SU-DHL-6 (cell line): ENCODE measurements around the gene NT5DC3.

Source experiments
- H2AFZ ChIP-seq: fragments of 200-600 bp; sonication (generic); 2 replicates; pipeline ENCODE4 v1.6.1; 2014; ENCODE audit warnings: low read depth, mild to moderate bottlenecking, moderate library complexity, mixed read lengths, antibody characterized with exemption, low read length; ENCODE audit not compliant: severe bottlenecking
- H3F3A ChIP-seq: fragments of 200-600 bp; shearing (Covaris generic); 2 replicates; pipeline ENCODE4 v1.6.0; 2016; ENCODE audit warnings: antibody characterized with exemption, mild to moderate bottlenecking; ENCODE audit not compliant: insufficient read depth
- H3K27ac ChIP-seq: fragments of 200-600 bp; sonication (generic); 2 replicates; pipeline ENCODE4 v1.5.1; 2016; ENCODE audit warnings: low read depth, mild to moderate bottlenecking, low read length, moderate library complexity, mixed read lengths
- H3K27me3 ChIP-seq: fragments of 200-600 bp; sonication (generic), shearing (Covaris generic); 2 replicates; pipeline ENCODE4 v1.6.0; 2014; ENCODE audit warnings: mild to moderate bottlenecking, low read length
- H3K36me3 ChIP-seq: fragments of 200-600 bp; sonication (generic); 2 replicates; pipeline ENCODE4 v1.6.1; 2014; ENCODE audit warnings: mild to moderate bottlenecking, low read length, mixed read lengths
- H3K4me2 ChIP-seq: fragments of 300-600, 200-600 bp; shearing (Covaris generic), sonication (generic); 2 replicates; pipeline ENCODE4 v1.6.0; 2014; ENCODE audit warnings: low read length, low read depth, mild to moderate bottlenecking; ENCODE audit not compliant: poor library complexity, severe bottlenecking
- H3K4me3 ChIP-seq: fragments of 200-600 bp; sonication (generic); 2 replicates; pipeline ENCODE4 v1.5.1; 2014; ENCODE audit warnings: antibody characterized with exemption, low read length, mild to moderate bottlenecking, mixed read lengths; ENCODE audit not compliant: insufficient read depth, poor library complexity, severe bottlenecking
- H3K79me2 ChIP-seq: fragments of 200-600 bp; sonication (generic); 2 replicates; pipeline ENCODE4 v1.6.1; 2014; ENCODE audit warnings: mild to moderate bottlenecking, low read length, moderate library complexity; ENCODE audit not compliant: insufficient read depth
- H3K9ac ChIP-seq: fragments of 200-600 bp; sonication (generic); 2 replicates; pipeline ENCODE4 v1.7.0; 2014; ENCODE audit warnings: mild to moderate bottlenecking, low read length
- H3K9me2 ChIP-seq: fragments of 200-600 bp; sonication (generic); replicated peaks from 2 replicates; pipeline ENCODE4 v1.6.1; 2014; ENCODE audit warnings: low read length; ENCODE audit not compliant: insufficient read depth
- H3K9me3 ChIP-seq: fragments of 200-600 bp; sonication (generic); 2 replicates; pipeline ENCODE4 v1.6.1; 2014; ENCODE audit warnings: low read length, mixed read lengths; ENCODE audit not compliant: insufficient read depth
- H4K20me1 ChIP-seq: fragments of 200-600 bp; sonication (generic); 2 replicates; pipeline ENCODE4 v1.6.1; 2014; ENCODE audit warnings: low read depth, mild to moderate bottlenecking, antibody characterized with exemption, low read length, moderate library complexity, mixed read lengths
- CTCF ChIP-seq: fragments of 200-600 bp; sonication (generic); IDR thresholded peaks from one replicate; pipeline ENCODE4 v1.5.1; 2017; ENCODE audit warnings: antibody characterized with exemption, mild to moderate bottlenecking, low read length, moderate library complexity; ENCODE audit not compliant: insufficient read depth, poor library complexity, severe bottlenecking
- EZH2phosphoT487 ChIP-seq: fragments of 200-600 bp; sonication (generic), shearing (Covaris generic); conservative IDR thresholded peaks from 2 replicates; pipeline ENCODE4 v1.6.1; 2018; ENCODE audit warnings: mild to moderate bottlenecking, antibody characterized with exemption, low read length, moderate library complexity, mixed read lengths

Gene NT5DC3

DNA sequence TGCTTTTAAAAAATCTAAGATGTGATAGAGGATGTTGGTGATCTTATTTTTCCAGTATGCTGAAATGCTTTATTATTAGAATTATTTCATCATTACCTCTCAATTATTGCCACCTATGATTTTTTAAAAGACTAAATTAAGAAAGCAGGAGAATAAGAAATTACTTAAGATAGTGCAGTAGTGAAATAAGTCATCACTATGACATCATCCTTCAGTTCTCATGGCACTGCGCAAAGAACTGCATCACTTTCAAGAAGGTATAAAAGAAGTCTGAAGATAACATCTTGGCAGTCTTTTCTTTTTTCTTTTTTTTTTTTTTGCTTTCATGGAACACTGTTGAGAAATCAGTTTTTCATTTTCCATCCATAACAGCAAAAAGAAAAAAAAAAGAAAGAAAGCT is 24.4 kb downstream of the NT5DC3 start:
- H3K9ac ChIP-seq, result no peak overlapping the region
- H3F3A ChIP-seq, result no peaks in the 10 kb centered on the region
- H3K36me3 ChIP-seq, result no peaks in the 10 kb centered on the region
- H3K27me3 ChIP-seq, result no peaks in the 10 kb centered on the region
- TF ChIP-seq EZH2phosphoT487 (no peak), CTCF (no peak)
- H3K4me3 ChIP-seq, result no peak overlapping the region
- no peaks in the 10 kb centered on the region for H3K9me3 ChIP-seq
- H3K4me2 ChIP-seq, result no peak overlapping the region
- H2AFZ ChIP-seq, result no peak overlapping the region
- no peaks in the 10 kb centered on the region for H3K79me2 ChIP-seq
- H4K20me1 ChIP-seq, result no peaks in the 10 kb centered on the region
- H3K9me2 ChIP-seq, result no peaks in the 10 kb centered on the region
- no peak overlapping the region for H3K27ac ChIP-seq

DNA sequence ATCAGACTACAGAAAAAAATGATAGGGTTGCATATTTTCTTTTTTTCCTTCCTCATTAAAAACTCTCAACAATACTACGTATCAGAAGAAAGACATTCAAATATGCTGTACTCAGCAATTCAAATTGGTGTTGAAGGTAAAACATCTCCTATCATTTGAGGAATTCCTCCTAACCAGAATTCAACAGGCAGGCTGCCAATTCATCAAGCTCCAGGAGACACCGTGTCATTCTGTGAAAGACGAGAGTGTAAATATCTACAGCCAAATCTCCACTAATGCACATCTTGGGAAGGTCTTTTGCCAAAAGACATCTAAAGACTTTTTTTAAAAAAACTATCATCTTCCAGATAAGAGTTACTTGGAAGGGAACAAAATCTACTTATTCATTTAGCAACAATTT is 26.6 kb downstream of the NT5DC3 start:
- Histone ChIP-seq H3F3A (no peaks in the 10 kb centered on the region), H2AFZ (no peak overlapping the region), H3K27ac (no peak overlapping the region), H3K9me3 (no peaks in the 10 kb centered on the region), H3K9me2 (no peaks in the 10 kb centered on the region), H3K36me3 (no peaks in the 10 kb centered on the region), H4K20me1 (no peaks in the 10 kb centered on the region), H3K9ac (no peak overlapping the region), H3K4me2 (no peak overlapping the region), H3K27me3 (no peaks in the 10 kb centered on the region), H3K4me3 (no peak overlapping the region), H3K79me2 (no peaks in the 10 kb centered on the region)
- no peak for TF ChIP-seq CTCF
- no peak for TF ChIP-seq EZH2phosphoT487

GRCh38 chr12:103813949-103814348 is 27.1 kb downstream of the NT5DC3 start:
- Histone ChIP-seq H4K20me1 (no peaks in the 10 kb centered on the region), H3K27me3 (no peaks in the 10 kb centered on the region), H3K36me3 (no peaks in the 10 kb centered on the region), H3K4me2 (no peak overlapping the region), H3K9me3 (no peaks in the 10 kb centered on the region), H2AFZ (no peak overlapping the region), H3K79me2 (no peaks in the 10 kb centered on the region), H3K4me3 (no peak overlapping the region), H3K9me2 (no peaks in the 10 kb centered on the region), H3K9ac (no peak overlapping the region), H3K27ac (no peak overlapping the region), H3F3A (no peaks in the 10 kb centered on the region)
- TF ChIP-seq CTCF (no peak), EZH2phosphoT487 (no peak)

- H4K20me1 ChIP-seq, result no peaks in the 10 kb centered on the region
- no peak overlapping the region for H3K4me2 ChIP-seq
- no peak overlapping the region for H3K9ac ChIP-seq
- H3K9me2 ChIP-seq, result no peaks in the 10 kb centered on the region
- no peaks in the 10 kb centered on the region for H3K79me2 ChIP-seq
- no peaks in the 10 kb centered on the region for H3K36me3 ChIP-seq
- TF ChIP-seq EZH2phosphoT487 (no peak), CTCF (no peak)
- H2AFZ ChIP-seq, result no peak overlapping the region
- no peaks in the 10 kb centered on the region for H3F3A ChIP-seq
- H3K9me3 ChIP-seq, result no peaks in the 10 kb centered on the region
- no peak overlapping the region for H3K4me3 ChIP-seq
- H3K27ac ChIP-seq, result no peak overlapping the region
- no peaks in the 10 kb centered on the region for H3K27me3 ChIP-seq
Observed at GRCh38 chr12:103813426-103813825, 27.6 kb downstream of the NT5DC3 start.
